ENCODE measurements around the gene POU4F3. TPM values are rescaled to one million over a fixed set of nuclear protein-coding genes. Genes with fewer than 3 reads are reported as not detected.
A peak's percentile ranks its signal among the peaks of the same experiment; 100 is the strongest.
"Not testable (repeated sequence)": the region's sequence is repeated elsewhere in the genome, so short reads cannot be mapped to it uniquely, and the experiment has no call there.

The POU4F3 gene
- not detected for total RNA-seq
- polyA plus RNA-seq, result not detected

GRCh38 chr5:146338774-146339714, at the start of gene POU4F3:
TSS of gene POU4F3 (plus strand) at chr5:146338839. CDS start at chr5:146339113, 274 bp downstream.
- TF ChIP-seq, protein P1, sequence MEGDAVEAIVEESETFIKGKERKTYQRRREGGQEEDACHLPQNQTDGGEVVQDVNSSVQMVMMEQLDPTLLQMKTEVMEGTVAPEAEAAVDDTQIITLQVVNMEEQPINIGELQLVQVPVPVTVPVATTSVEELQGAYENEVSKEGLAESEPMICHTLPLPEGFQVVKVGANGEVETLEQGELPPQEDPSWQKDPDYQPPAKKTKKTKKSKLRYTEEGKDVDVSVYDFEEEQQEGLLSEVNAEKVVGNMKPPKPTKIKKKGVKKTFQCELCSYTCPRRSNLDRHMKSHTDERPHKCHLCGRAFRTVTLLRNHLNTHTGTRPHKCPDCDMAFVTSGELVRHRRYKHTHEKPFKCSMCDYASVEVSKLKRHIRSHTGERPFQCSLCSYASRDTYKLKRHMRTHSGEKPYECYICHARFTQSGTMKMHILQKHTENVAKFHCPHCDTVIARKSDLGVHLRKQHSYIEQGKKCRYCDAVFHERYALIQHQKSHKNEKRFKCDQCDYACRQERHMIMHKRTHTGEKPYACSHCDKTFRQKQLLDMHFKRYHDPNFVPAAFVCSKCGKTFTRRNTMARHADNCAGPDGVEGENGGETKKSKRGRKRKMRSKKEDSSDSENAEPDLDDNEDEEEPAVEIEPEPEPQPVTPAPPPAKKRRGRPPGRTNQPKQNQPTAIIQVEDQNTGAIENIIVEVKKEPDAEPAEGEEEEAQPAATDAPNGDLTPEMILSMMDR (IDR thresholded peaks at IDR 0.05), result no peak
- no peaks in the 10 kb centered on the region for H3K9me3 ChIP-seq
- H3K27ac ChIP-seq, result no peak within 1 kb of the TSS
- H3K4me1 ChIP-seq, result no peaks in the 10 kb centered on the region
- peaks cover 6 to 42% (median 14%) of the 10 kb centered on the region in 4 donors for H3K27me3 ChIP-seq
- ATAC-seq (no peak), FAIRE-seq (no peak), DNase-seq (peak in 1 of 6 donors; percentile 60)
- 3% methylated on average over 55 to 70 of the region's 70 CpGs for WGBS, 2 donors
- no peaks in the 10 kb centered on the region for H3K36me3 ChIP-seq
- intact Hi-C loops (cut with DNase I), result no loop called here
- H3K4me3 ChIP-seq, result no peak within 1 kb of the TSS

DNA sequence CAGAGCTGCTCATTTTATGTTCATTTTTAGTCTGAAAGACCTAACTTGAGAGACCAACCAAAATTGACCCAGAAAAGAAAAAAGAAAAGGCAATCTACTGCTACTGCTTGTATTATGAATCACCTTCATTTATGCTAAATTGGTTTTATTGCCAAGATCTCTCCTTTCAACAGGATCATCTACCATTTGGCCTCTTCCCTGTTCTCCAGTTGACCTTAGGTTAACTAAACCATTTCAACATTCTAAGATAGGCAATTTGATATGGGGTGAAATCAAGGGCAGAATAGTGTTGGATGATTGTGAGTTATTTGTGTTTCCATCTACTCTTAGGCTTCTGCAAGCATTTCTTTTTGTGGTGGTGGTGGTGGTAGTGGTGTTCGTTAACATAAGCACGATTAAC, 48.3 kb upstream of the POU4F3 start:
- DNase-seq (no peak), ATAC-seq (no peak), FAIRE-seq (no peak)
- Histone ChIP-seq H3K4me1 (no peaks in the 10 kb centered on the region), H3K27ac (no peak overlapping the region), H3K9me3 (no peaks in the 10 kb centered on the region), H3K36me3 (no peaks in the 10 kb centered on the region), H3K4me3 (no peak overlapping the region), H3K27me3 (no peaks in the 10 kb centered on the region)
- intact Hi-C loops (cut with DNase I), result loop anchor here in 2 of 3 donors (10.0 kb wide), 1 partner anchor 134 kb away; no protein-coding TSS in a partner anchor
- TF ChIP-seq, protein P1 (IDR thresholded peaks at IDR 0.05), result no peak
- WGBS, 2 donors, result 93 to 94% methylated on average over 2 of the region's 2 CpGs

DNA sequence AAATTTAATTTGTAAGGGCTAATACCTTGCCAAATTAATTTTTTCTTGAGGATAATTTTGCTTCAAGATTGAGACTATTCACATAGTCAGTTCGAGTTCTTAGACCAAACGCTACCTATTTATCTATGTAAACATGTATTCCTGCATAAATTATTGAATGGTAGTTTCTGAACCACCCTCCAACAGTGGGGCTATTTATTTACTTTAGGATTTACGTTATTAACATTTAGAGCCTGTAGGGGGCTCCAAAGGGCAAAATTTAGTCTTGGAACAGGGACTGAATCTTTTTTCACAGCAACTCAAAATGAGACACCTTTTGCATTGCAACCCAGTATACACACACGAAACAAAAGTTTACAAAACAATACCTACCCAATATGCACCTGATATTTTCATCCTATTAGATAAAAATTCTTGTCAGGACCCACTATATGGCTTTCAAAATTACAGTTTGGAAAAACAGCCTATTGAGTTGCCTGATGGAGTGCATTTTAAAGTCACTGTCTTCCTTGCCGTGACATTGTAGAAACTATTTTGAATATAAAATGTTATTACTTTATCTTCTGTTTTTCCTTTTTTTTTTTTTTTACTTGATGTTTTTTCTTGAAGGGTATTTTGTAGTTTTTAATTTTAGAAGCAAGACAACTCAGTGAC, 47.1 kb upstream of the POU4F3 start:
- H3K4me3 ChIP-seq, result no peak overlapping the region
- DNase-seq, result no peak
- peak in 3 of 4 donors; percentile 64 to 83 (median 78) for ATAC-seq
- no peaks in the 10 kb centered on the region for H3K9me3 ChIP-seq
- H3K27me3 ChIP-seq, result no peaks in the 10 kb centered on the region
- H3K4me1 ChIP-seq, result no peaks in the 10 kb centered on the region
- no peaks in the 10 kb centered on the region for H3K36me3 ChIP-seq
- TF ChIP-seq, protein P1 (IDR thresholded peaks at IDR 0.05), result peak in 3 of 4 donors; percentile 36 to 40 (median 38)
- peak; percentile 90 for FAIRE-seq
- no peak overlapping the region for H3K27ac ChIP-seq
- WGBS, 2 donors, result 25% methylated on average over 5 of the region's 5 CpGs
- intact Hi-C loops (cut with DNase I), result loop anchor here in 2 of 3 donors (10.0 kb wide), 1 partner anchor 133 kb away; no protein-coding TSS in a partner anchor

DNA sequence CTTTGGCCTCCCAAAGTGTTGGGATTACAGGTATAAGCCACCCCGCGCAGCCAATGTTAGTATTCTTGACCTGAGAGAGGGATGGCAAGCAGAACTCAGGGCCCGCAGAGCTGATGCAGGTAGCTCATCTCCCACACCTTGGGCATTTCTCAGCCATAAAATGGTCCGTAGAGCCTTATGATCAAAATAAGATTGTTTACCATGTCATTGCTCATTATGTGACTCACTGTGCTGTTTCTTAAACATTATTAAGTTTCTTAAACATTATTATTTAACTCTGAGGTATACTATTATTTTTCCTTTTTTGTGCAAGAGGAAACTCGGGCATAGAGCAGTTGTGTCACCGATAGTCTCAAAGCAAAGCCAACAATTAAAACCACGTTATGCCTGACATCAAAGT, 42.4 kb upstream of the POU4F3 start:
- 68 to 73% methylated on average over 7 of the region's 7 CpGs for WGBS, 2 donors
- Histone ChIP-seq H3K27ac (no peak overlapping the region), H3K36me3 (no peaks in the 10 kb centered on the region), H3K27me3 (no peaks in the 10 kb centered on the region), H3K9me3 (no peaks in the 10 kb centered on the region), H3K4me3 (no peak overlapping the region), H3K4me1 (no peaks in the 10 kb centered on the region)
- FAIRE-seq (no peak), ATAC-seq (no peak), DNase-seq (no peak)
- TF ChIP-seq, protein P1 (IDR thresholded peaks at IDR 0.05), result no peak
- intact Hi-C loops (cut with DNase I), result loop anchor here in 2 of 3 donors (10.0 kb wide), 1 partner anchor 129 kb away; no protein-coding TSS in a partner anchor

- not testable (repeated sequence) for H3K9me3 ChIP-seq, ATAC-seq, DNase-seq, H3K4me3 ChIP-seq, FAIRE-seq, H3K36me3 ChIP-seq, H3K27ac ChIP-seq, H3K4me1 ChIP-seq, H3K27me3 ChIP-seq
- intact Hi-C loops (cut with DNase I), result loop anchor here in 2 of 3 donors (10.0 kb wide), 1 partner anchor 126 kb away; no protein-coding TSS in a partner anchor
- WGBS, 2 donors, result 95 to 96% methylated on average over 3 of the region's 3 CpGs
Measured at GRCh38 chr5:146298920-146299319, 39.7 kb upstream of the POU4F3 start.
